Measurements from ENCODE around the gene GDNF.

GDNF gene

DNA sequence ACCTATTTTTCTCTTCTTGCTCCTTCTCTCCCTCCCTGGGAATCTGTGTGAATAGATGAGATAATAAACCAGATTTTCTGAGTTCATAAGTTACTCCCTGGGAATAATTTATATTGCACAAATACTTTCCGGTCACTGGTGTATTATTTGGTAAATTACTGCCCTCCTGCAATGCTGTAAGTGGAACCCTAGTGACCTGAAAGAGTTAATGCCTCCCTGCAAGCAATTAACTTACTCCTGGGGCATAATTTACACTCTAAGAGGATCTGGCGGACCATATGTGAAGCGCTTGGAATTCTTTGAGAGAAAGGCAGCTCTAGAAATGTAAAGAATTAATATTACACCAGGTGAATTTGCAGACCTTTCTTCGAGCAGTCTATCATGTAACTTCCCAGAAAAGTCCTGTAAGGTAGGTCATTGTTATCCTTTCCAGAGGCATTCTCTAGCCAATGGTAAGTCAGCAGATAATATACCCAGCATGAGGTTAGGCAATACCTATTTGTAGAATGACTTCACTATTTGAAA, 7.0 kb upstream of the GDNF start:
- DNase-seq: no peak

DNA sequence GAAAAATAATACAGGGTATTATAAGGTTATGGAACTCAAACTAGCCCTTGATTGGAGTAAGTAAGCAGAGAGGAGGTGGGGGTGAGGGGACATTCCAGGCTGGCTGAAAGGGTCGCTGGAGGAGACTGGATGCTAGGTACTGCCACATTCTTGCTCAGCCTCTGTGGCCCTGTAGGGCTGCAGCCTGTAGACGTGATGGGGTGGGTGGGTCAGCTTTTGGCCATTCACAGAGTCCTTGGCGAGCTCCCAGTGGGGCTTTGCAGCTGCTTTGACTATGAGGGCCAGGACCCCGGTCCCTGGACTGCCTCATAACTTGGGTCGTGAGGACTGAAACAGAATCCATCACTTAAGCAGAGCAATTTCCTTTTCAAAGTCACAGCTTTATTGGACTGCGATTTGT, 4.2 kb upstream of the GDNF start:
- no peak for DNase-seq

DNA sequence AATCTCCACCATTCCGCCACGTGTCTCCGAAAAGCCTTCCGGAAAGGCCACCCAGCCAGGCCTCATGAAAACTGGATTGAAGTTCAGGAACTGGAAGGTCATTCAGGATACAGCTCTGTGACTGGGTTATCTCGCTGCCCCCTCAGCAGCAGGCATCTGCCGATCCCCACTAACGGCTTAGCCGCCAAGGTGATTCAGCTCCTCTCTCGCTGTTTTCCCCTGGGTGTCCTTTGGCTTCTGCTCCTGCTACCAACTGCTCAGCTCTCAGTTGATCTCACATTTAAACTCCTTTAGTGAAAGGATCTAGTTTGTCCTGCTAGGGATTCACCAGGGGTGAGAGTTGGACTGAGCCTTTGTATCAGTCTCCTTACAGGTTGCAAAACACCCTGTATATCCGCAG, 2.2 kb upstream of the GDNF start:
- DNase-seq: no peak

DNA sequence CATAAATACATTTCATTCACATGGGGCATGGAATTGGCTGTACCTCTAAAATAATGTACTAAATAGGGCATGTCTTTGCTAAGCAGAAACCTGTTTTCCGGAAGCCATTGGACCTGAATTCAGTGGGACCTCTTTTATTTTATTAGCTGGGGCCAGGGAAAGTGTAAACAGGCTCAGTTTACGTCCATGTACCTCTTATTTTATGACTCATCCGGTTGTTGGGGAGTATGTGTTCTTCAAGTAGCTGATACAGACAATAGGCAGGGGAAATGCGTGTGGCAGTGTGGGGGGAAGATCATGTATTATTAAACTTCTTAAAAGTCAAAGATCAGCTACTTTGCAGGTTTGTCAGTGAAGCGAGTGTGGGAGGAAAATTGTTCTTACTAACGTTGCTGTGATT, 1.4 kb upstream of the GDNF start:
- no peak for DNase-seq

DNA sequence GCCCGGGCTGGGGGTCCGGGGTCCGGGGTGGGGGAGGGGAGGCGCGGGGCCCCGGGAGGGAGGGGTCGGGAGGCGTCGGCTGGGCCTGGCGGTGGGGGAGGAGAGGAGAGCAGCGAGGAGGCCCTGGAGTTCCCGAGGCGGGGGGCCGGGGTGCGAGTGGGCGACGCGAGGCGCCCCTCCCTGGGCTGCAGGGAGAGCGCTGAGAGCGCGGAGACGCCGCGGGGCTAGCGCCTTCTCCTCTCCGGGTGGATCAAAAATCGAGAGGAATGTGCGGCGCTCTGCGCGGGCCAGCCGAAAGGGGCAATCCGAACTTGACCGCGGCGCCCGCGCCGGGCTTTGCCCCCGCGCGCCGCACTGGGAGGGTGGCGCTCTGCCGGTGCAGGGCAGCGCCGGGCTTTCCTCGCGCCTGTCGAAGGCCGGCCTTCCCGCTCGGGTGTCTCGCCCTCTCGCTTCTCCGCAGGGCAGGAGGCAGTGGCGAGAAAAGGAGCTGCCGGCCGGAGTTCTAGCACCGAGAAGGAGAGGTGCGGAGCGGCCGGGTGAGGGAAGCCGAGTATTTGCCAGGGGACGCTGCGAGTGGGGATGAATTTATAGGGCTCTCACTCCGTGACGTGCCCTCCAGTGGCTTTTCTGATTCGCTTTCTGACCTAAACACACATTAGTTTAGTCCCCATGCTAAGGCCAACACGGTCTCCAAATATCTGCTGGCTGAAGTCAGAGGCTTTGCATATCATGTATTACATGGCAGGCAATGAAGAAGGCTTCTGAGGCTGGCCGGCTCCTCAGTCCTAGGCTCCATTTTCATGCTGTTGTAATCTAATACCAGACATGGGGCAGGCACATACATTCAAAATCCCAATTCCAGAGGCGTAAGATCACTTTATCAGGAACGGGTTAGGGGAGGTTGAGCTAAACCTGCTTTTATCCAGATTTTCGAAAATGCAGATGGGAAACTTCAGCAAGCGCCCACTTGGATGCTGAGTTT, 503 bp upstream of the GDNF start:
- peak; percentile 14 for DNase-seq

DNA sequence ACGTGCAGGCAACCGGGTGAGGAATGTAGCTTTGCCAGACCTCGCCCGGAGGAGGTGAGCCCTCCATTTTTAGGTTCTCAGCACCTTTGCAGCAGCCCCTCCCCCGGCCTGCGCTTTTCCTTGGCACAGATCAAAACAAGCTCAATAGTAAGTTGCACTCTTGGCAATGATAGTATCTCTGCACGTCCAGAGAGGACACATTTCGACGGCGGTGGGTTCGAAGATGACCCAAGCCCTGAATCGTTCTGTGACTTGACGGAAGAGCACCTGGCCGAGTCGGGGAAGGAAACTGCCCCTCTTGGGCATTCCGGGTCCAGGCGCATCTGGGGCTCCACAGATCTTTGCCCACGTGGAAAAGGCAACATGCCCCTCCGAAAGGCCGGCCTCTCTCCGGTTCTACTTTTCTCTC, 904 bp downstream of the GDNF start:
- no peak for DNase-seq

DNA sequence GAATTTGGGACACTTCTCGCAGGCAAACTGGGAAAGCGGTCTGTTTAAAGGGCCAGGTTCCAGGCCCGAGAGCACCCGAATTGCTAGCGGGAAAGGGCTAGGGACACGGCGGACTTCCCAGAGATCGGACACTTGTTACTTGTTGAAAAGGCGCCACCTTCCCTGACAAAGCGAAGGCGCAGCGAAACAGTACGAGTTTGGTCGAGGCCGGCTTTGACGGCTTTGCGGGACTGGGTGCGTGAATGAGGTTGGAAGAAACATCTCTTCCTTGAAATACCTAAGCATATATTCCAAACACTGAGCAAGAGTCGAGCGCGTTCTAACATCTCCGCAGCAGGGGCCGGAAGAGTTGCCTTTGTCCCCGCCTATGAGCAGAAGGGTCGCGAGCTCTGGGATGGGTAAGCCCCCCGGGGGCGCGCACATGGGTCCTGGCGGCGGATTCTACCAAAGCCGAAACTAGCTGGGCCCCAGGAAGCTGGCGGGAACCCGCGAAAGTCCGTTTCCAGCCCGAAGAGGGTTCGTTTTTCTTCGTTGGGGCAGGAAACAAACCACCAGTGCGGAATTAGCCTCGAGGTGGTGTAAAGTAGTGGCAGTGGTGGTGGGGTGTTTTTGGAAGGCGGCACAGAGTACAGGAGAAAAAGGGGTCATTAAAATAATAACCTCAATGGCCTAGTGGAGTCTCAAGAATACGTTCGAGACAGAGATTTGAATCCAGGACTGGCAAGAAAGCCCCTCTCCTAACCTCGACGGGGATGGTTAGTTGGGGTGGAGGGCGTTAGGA, 1.5 kb downstream of the GDNF start:
- DNase-seq: no peak

DNA sequence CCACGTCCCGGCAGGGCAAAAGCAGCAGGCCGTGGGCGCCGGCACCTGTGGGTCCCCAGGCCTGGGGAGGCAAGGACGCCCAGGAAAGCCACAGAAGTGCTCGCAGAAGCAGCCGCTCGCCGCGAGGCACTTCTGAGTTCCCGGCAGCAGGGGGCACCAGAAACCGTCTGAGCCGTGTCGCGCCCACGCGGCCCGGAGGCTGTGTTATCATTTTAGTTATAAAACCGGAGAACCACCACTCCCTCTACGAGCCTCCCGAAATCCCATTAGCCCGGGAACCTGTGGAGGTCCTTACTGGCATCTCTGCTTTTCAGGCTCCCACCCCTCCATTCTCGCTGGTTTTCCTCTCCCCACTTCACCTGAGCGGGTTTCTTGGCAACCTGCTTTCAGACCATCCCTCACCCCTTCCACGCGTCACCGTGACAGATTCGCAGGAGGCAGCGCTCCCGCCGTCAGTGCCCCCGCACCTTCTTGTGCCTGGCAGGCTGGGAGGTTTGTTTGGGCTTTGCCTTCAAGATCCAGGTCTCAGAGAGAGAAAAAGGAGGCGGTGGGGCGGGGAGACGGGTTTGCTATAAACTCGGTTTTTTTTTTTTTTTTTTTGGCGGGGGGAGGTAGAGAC, 2.3 kb downstream of the GDNF start:
- DNase-seq: peak; percentile 37

DNA sequence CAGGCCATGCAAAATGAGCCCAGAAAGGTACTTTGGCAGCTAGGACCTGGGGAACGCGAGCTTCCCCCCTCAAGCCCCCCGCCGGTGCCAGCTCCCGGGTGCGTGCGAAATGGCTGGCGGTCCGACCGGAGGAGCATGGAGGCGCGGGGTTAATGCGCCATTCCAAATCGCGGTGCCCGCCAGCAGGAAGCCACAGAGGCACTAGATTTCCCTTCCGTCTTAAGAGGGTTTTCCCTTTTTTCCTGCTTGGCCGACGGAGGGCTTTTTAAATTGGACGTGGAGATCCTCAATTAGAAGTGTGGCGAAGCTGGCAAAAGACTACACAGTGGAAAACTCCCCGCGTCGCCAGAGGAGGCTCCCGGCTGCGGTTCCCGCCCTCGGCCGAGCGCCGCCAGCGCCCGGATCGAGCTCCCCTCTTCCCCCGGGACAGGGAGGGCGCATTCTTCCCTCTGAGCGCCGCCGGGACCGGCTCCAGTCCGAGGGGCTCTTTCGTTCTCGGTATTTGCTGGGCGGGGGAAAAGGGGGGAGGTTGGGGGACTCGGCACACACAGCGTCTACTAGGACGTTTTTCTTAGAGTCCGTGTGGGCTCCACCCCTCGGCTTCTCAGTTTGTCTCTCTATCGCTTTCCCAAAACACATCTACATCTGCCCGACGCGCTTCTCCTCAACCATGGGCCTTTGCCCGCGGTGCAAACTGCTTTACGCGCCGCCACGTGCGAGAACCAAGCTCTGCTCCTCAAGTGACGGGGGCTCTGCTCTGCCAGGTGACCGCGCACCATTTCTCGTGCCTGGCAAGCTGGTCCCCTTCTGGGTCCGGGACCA, 3.0 kb downstream of the GDNF start:
- DNase-seq: no peak

DNA sequence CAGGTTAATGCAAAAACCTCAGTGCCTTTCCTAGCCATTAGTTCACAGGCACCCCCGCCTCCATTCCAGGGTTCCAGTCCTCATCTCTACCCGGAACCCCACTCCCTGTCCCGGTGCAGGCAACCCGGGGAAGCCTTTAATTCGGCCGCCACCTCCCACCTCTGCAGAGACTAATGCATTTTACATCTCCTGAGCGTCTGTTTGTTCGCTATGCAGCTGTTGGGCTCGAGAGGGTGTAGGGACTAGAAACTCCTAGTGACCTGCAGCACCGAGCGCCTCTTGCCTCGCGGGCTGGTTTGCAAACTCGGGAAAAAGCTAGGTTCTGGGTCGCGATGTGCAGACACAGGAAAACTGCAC, 3.6 kb downstream of the GDNF start:
- DNase-seq: no peak

DNA sequence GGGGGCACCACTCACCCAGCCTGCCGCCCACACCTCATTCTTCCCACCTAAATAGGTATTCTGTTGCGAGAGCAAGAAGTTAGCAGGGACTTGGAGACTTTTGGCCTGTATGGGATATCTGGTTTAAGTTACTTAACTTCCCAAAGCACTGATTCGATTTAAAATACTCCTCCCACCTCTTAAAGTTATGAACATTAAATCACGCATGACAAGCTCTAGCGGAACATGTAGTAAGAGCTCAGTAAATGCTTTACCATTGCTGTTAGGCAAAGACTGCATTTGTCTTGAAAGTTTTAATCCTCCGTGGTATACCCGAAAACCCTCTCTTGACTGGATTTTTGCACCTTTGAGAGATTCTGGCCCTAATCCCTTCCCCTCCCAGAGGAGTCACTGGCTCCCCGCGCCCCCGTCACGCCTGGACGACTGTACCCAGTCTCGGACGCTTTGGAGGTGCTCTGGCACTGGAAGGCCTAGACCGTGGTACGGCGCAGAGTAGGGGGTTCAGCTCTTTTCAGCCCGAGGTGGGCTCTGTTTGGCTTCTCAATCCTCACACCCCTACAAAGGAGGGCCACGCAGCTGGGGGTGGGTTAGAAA, 4.4 kb downstream of the GDNF start:
- DNase-seq: no peak

DNA sequence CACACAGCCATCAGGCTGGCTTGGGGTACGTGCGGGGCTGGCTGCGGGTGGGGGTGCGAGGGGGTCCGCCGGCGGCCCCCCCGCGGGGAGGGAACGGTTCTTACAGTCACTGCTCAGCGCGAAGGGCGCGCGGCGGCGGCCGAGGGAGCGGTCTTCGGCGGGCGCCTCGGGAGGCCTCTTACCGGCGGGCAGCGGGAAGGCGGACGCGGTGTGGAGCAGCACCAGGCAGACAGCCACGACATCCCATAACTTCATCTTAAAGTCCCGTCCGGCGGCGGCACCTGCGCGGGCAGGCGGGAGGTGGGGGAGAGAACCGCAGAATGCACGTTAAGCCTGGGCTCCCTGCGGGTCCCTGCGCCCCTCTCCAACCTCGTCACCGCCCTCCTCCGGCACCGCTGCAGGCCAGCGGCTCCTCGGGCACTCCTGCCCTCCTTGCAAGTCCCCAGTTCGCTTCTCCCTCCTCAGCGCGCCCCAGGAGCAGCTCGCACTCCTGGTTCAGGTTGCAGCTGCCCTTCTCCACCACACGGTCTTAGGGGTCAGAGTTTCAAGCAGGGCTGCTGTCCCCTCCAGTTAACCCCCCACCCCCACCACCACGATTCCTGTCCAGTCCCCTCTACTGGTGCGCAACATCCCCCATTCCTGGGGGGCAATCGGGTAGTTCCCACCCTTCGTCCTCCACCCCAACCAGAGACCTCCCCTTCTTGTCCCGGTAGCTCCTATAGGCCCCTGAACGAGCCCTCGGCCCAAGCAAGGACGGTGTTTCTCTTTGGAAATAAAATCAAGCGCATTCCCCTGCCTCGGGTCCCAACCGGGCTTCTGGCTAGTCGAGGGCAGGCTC, 5.1 kb downstream of the GDNF start:
- DNase-seq: peak; percentile 41

DNA sequence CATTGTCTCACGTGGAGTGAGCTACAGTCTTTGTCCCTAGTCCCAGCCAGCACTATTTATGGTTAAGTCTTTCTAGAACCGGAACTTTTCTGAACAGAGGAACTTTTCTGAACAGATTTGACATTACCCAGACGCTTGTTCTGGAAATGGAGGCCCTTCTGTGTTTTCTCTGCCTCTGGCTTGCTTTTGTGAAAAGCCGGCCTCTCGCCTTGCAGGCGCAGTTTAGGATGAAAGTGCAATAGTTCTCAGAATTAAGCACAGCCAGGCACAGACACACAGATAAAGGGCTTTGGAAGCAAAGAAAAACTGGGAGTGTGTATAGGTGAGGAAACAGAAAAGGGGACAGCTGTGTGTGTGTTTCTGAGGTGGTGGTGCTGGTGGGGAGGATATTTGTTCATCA, 5.9 kb downstream of the GDNF start:
- DNase-seq: no peak

DNA sequence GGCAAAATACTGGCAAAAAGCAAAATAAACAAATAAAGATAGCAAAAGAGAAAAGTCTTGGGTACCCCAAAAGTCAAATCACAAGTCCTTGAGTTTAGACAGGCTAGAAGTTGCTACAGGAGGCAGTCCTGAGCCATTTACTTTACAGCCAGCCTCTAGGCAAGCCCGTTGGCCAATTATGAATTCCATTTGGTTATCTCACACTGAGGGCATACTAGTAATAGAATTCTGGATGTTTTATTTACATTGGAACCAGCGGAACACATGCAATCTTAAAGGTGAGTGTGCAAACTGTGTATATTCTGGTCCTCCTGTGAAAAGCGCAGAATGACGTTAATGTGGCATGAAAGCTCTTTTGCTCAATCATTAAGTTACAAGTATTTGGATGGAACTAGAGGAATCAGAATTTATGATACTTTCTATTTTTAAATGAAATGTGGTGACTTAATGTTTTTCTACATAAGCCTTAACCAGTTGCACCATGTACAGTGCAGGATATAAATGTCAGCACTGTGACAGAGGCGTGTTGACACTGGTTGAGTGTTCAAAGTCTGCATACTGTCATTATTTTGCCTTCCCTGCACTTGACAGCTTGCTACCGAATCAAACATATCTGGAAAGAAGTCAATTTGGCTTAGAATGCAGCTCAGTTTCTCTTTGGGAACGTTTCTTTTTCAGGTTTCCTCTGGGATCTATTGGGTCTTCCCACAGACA, 7.9 kb downstream of the GDNF start:
- no peak for DNase-seq

DNA sequence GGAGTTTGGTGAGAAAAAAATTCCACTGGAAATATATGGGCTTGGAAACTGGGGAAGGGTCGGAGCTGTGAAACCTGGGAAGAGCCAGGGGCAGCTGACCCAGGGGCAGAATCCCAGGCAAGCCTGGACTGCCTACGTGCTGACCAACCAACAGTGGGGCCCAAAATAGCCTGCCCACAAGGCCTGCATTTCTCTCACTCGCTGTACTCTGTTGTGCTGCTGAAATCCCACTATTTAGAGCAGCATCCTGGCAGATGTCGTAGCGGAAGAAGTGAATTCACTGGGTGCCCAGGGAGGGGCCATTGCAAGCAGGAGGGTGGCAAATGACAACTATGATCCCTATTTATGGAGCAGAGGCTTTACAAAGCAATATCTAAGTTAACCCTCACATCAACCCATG, 9.5 kb downstream of the GDNF start:
- no peak for DNase-seq

DNA sequence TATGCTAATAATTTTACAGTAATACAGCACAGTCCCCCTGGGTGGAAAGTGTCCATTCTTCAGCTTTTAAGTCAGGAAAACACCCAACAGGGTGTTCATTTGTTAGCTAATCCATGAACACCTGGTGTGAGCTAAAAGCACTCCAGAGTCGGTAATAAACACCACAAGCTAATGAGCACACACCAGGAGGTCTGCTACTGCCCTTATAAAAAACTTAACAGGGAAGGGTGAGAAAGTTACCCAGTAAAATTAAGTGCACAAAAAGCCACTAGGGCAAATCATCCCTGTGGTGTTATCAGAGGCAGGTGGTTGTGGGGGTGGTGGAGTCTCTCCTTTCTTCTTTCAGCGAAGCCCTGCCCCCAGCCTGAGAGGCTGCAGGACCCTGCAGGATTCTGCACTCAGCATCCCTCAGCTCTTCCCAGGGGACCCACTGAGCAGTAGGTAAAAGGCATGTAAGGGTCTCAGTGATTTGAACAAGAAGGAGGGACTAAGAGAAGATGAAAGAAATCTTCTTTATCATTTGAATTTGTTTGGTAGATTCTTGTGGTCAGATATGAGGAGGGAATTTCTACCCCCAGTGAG, 14.4 kb downstream of the GDNF start:
- DNase-seq: peak; percentile 36

DNA sequence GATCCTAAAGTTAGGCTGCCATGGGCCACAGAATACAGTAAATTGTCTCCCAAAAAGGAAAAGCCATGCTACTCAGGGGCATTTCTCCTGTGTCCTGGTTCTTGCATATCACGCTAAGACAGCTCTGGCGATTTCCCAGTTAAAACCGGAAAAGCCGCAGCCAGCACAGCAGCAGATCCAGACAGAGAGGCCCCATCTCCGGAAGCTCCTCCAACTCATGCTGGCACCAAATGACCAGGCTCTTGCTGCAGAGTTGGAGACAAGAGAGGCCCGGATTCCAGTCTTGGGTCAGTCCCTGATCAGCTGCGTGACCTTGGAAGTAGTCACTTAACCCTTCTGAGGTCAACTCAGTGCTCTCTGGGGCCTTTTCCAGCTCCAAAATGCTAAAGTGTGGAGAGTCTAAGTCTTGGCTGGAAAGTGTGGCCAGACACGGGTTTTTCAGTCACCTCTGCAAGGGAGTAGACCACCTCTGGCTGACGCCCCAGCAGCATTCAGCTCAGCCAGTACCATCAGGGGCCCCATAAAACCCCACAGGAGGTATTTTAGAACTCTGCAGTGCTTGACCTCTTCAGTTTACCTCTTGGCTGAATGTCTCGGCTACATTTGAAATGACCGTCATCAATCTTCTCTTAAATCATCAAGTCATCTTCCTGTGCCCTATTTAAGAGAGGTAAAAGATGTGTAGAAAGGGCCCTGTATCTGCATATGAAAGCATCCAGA, 16.2 kb downstream of the GDNF start:
- no peak for DNase-seq

DNA sequence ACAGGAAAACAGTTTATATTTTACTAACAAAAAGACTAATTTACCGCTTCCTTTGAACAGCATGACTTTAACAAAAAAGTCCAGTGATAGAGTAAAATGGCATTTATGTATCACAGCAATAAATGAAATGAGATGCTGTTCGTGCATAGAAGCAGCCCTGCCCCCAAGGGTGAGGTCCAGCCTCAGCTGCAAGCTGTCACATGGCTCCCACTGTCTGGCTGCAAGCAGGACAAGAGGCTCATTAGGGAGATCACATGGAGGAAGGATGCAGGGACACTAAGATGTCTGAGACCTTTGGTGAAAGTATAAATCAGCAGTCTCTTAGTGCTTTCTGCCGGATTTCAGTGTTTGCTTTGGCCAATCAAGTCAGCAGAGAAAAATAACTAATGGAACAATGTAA, 23.0 kb downstream of the GDNF start:
- peak; percentile 25 for DNase-seq

DNA sequence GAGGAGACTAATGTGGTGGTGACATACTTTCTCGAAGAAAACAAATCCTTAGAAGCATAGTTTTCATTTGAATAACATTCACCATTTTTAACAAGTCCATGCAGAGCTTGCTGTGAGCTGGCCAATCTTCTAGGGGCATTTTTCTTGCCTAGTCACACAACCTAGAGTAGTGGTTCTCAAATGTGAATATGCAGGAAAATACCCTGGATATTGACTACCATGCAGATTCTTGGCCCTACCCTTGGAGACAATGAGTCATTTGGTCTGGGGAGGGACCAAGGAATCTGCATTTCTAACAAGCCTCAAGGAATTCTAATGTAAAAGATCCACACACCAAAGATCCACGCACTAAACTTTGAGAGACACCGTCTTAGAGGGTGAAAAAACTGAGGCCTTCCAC, 23.5 kb downstream of the GDNF start:
- DNase-seq: no peak
